ENCODE results near the gene CFAP221.

GRCh38 chr2:119512946-119513345, 31.3 kb upstream of the CFAP221 start:
- TF ChIP-seq CTCF (conservative IDR thresholded peaks at IDR 0.05) (no peak), EZH2 (IDR thresholded peaks at IDR 0.05; ENCODE audit: low read depth) (no peak)

Measured in PC-9 (cell line).